Neural progenitor cell (in vitro differentiated cells): ENCODE measurements around the gene GATA5.

Source experiments
- EZH2 ChIP-seq: fragments of 200-600 bp; sonication (generic); IDR thresholded peaks from 2 replicates; pipeline ENCODE4 v1.6.1; 2017; ENCODE audit warnings: antibody characterized with exemption, mild to moderate bottlenecking, moderate library complexity
- EZH2phosphoT487 ChIP-seq: fragments of 200-600 bp; sonication (generic); IDR thresholded peaks from 2 replicates; pipeline ENCODE4 v1.6.1; 2017; ENCODE audit warnings: antibody characterized with exemption
- TF ChIP-seq, protein P1 (sequence below): fragments of 200-600 bp; sonication (generic); IDR thresholded peaks from 2 replicates; pipeline ENCODE4 v1.5.1; 2017; ENCODE audit warnings: antibody characterized with exemption, mild to moderate bottlenecking

DNA sequence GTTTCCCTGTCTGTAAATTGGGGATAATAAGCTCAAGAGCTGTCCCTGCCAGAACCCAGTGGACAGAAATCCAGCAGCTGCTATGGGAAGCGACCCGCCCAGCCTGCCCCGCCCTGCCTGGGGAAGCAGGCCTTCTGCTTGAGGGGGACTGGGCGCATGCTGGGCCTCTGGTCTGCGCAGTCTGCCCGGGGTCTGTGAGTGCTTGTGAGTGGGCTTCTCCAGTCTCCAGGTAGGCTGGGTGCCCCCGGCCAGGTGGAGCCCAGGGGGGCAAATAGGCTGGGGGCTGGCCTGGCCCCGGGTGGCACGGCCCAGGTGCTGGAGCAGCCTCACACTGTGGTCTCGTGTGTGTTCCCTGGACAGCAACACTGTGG is 47.8 kb downstream of the GATA5 start:
- TF ChIP-seq EZH2phosphoT487 = no peak
- no peak for TF ChIP-seq EZH2
- TF ChIP-seq, protein P1, sequence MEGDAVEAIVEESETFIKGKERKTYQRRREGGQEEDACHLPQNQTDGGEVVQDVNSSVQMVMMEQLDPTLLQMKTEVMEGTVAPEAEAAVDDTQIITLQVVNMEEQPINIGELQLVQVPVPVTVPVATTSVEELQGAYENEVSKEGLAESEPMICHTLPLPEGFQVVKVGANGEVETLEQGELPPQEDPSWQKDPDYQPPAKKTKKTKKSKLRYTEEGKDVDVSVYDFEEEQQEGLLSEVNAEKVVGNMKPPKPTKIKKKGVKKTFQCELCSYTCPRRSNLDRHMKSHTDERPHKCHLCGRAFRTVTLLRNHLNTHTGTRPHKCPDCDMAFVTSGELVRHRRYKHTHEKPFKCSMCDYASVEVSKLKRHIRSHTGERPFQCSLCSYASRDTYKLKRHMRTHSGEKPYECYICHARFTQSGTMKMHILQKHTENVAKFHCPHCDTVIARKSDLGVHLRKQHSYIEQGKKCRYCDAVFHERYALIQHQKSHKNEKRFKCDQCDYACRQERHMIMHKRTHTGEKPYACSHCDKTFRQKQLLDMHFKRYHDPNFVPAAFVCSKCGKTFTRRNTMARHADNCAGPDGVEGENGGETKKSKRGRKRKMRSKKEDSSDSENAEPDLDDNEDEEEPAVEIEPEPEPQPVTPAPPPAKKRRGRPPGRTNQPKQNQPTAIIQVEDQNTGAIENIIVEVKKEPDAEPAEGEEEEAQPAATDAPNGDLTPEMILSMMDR = no peak
